Ishikawa (cell line): Measurements from ENCODE around the gene RGS5.

Source experiments
- CEBPB ChIP-seq: IDR thresholded peaks from 2 replicates; pipeline ENCODE4 v1.6.1; 2012
- CREB1 ChIP-seq: IDR thresholded peaks from 2 replicates; pipeline ENCODE4 v1.6.1; 2012; ENCODE audit warnings: low read depth
- EGR1 ChIP-seq: IDR thresholded peaks from 2 replicates; pipeline ENCODE4 v1.6.1; 2012
- EP300 ChIP-seq: IDR thresholded peaks from 2 replicates; pipeline ENCODE4 v1.6.1; 2012; ENCODE audit warnings: borderline replicate concordance
- FOXM1 ChIP-seq: IDR thresholded peaks from 2 replicates; pipeline ENCODE4 v1.6.1; 2012; ENCODE audit warnings: low read depth, borderline replicate concordance
- NFIC ChIP-seq: IDR thresholded peaks from 2 replicates; pipeline ENCODE4 v1.6.1; 2012
- RAD21 ChIP-seq: IDR thresholded peaks from 2 replicates; pipeline ENCODE4 v1.6.1; 2012; ENCODE audit warnings: low read depth
- TAF1 ChIP-seq: IDR thresholded peaks from 2 replicates; pipeline ENCODE4 v1.6.1; 2012; ENCODE audit warnings: low read depth, mild to moderate bottlenecking
- TCF12 ChIP-seq: IDR thresholded peaks from 2 replicates; pipeline ENCODE4 v1.6.1; 2012; ENCODE audit warnings: low read depth
- TEAD4 ChIP-seq: IDR thresholded peaks from 2 replicates; pipeline ENCODE4 v1.6.1; 2012
- USF1 ChIP-seq: IDR thresholded peaks from 2 replicates; pipeline ENCODE4 v1.6.1; 2012
- YY1 ChIP-seq: IDR thresholded peaks from 2 replicates; pipeline ENCODE4 v1.6.1; 2012; ENCODE audit warnings: low read depth
- ZBTB7A ChIP-seq: IDR thresholded peaks from 2 replicates; pipeline ENCODE4 v1.6.1; 2012; ENCODE audit warnings: low read depth
- TF ChIP-seq, protein P1 (sequence below): IDR thresholded peaks from 2 replicates; pipeline ENCODE4 v1.6.1; 2012; ENCODE audit warnings: low read depth, mild to moderate bottlenecking
- TF ChIP-seq, protein P2 (sequence below): IDR thresholded peaks from 2 replicates; pipeline ENCODE4 v1.6.1; 2012

RGS5 gene

GRCh38 chr1:163104385-163105099 is 98.2 kb downstream of the RGS5 start:
- no peak for TF ChIP-seq NFIC
- TF ChIP-seq ZBTB7A, result no peak
- TF ChIP-seq FOXM1, result no peak
- no peak for TF ChIP-seq CREB1
- TF ChIP-seq USF1, result no peak
- TF ChIP-seq CEBPB, result no peak
- no peak for TF ChIP-seq TCF12
- TF ChIP-seq RAD21, result no peak
- TF ChIP-seq TAF1, result no peak
- no peak for TF ChIP-seq EP300
- TF ChIP-seq EGR1, result no peak
- TF ChIP-seq YY1, result no peak
- TF ChIP-seq, protein P1, sequence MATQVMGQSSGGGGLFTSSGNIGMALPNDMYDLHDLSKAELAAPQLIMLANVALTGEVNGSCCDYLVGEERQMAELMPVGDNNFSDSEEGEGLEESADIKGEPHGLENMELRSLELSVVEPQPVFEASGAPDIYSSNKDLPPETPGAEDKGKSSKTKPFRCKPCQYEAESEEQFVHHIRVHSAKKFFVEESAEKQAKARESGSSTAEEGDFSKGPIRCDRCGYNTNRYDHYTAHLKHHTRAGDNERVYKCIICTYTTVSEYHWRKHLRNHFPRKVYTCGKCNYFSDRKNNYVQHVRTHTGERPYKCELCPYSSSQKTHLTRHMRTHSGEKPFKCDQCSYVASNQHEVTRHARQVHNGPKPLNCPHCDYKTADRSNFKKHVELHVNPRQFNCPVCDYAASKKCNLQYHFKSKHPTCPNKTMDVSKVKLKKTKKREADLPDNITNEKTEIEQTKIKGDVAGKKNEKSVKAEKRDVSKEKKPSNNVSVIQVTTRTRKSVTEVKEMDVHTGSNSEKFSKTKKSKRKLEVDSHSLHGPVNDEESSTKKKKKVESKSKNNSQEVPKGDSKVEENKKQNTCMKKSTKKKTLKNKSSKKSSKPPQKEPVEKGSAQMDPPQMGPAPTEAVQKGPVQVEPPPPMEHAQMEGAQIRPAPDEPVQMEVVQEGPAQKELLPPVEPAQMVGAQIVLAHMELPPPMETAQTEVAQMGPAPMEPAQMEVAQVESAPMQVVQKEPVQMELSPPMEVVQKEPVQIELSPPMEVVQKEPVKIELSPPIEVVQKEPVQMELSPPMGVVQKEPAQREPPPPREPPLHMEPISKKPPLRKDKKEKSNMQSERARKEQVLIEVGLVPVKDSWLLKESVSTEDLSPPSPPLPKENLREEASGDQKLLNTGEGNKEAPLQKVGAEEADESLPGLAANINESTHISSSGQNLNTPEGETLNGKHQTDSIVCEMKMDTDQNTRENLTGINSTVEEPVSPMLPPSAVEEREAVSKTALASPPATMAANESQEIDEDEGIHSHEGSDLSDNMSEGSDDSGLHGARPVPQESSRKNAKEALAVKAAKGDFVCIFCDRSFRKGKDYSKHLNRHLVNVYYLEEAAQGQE, result no peak
- TF ChIP-seq TEAD4, result no peak

DNA sequence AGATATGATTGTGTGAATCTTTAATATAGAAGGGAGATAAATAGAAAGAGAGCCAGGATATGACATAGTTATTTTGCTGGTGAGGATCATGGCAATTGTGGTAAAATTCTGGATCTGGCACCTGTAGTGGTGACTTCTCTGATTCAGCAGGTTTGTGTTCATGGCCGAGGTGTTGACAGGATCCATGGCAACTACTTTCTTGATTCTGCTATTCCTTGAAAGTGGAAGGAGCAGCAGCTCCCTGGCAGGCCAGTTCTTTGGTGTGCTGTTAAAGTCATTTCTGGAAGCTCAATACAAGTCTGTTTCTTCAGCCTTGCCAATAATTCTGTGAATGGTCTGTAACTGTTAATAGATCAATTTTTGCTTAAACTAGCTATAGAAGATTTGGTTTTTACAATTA is 100.1 kb downstream of the RGS5 start:
- TF ChIP-seq USF1 (no peak), ZBTB7A (no peak), EGR1 (no peak), RAD21 (no peak), TEAD4 (no peak), CEBPB (no peak), TCF12 (no peak), NFIC (no peak), FOXM1 (no peak), CREB1 (no peak), TAF1 (no peak), YY1 (no peak), EP300 (no peak)
- TF ChIP-seq, protein P1, result no peak
- TF ChIP-seq, protein P2, sequence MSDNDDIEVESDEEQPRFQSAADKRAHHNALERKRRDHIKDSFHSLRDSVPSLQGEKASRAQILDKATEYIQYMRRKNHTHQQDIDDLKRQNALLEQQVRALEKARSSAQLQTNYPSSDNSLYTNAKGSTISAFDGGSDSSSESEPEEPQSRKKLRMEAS, result no peak

GRCh38 chr1:163095213-163095612 is 107.5 kb downstream of the RGS5 start:
- TF ChIP-seq, protein P2, result no peak
- TF ChIP-seq EGR1 (no peak), FOXM1 (no peak), NFIC (no peak), EP300 (no peak), TCF12 (no peak), RAD21 (no peak), CEBPB (no peak)
- TF ChIP-seq, protein P1, result no peak

DNA sequence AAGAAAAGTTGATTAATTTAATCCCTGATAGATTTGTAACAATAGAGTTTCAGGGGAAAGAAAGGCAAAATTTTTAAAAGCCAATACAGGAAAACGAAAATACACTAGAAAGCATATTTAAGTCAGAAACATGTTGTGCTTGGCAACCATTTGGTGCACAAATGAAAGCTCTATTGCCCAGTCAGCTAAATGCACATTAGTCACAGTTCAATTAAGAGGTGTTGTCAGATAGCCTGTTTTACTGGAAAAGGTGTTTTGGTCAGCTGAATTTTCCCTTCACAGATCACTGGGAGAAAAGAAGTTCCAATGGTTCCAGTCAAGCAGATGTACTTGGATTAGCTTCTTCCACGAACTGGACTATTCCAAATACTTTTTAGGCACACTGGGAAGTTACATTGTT is 108.1 kb downstream of the RGS5 start:
- TF ChIP-seq NFIC (no peak), YY1 (no peak), EP300 (no peak)

DNA sequence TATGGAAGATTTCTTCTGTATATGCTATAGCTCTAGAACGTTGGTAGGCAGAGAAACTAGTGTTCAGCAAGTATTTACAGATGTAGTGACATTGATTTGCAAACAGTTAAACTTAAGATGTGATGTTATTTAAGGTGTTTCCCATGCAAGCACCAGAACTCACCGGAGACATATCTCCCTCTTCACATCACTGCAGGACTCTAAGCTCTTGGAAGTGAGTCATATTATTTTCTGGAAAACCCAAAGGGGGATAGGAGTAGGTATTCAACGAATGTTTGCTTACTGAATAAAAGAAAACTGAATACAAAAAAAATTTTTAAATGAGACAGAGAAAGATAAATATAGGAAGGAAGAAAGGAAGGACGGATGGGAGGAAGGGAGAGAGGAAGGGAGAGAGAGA is 108.5 kb downstream of the RGS5 start:
- TF ChIP-seq RAD21, result no peak
